Measurements from ENCODE around the gene ESYT1.

ESYT1 gene

GRCh38 chr12:56151672-56152131 is 23.6 kb downstream of the ESYT1 start:
- peak overlapping the region; percentile 73 for H3K4me3 ChIP-seq (ENCODE audit: low read depth, low read length)
- peak; percentile 69 for TF ChIP-seq CTCF (IDR thresholded peaks at IDR 0.05; ENCODE audit: borderline replicate concordance, insufficient read depth, low read depth, low read length)

GRCh38 chr12:56152132-56152755 is 24.2 kb downstream of the ESYT1 start, which contains the start of gene MYL6B:
Gene MYL6B, plus strand, starts transcription at chr12:56152587. Its CDS starts 1,332 bp downstream, at chr12:56153919.
- H3K4me3 ChIP-seq (ENCODE audit: low read depth, low read length): peak within 1 kb of the TSS; percentile 73
- TF ChIP-seq CTCF (IDR thresholded peaks at IDR 0.05; ENCODE audit: borderline replicate concordance, insufficient read depth, low read depth, low read length): no peak

GRCh38 chr12:56152756-56153677 is 24.9 kb downstream of the ESYT1 start:
- no peak for TF ChIP-seq CTCF (IDR thresholded peaks at IDR 0.05; ENCODE audit: borderline replicate concordance, insufficient read depth, low read depth, low read length)
- H3K4me3 ChIP-seq (ENCODE audit: low read depth, low read length): peak overlapping the region; percentile 73

GRCh38 chr12:56153678-56154065 is 25.6 kb downstream of the ESYT1 start:
- no peak overlapping the region for H3K4me3 ChIP-seq (ENCODE audit: low read depth, low read length)
- no peak for TF ChIP-seq CTCF (IDR thresholded peaks at IDR 0.05; ENCODE audit: borderline replicate concordance, insufficient read depth, low read depth, low read length)

GRCh38 chr12:56154246-56154771 is 26.2 kb downstream of the ESYT1 start:
- no peak for TF ChIP-seq CTCF (IDR thresholded peaks at IDR 0.05; ENCODE audit: borderline replicate concordance, insufficient read depth, low read depth, low read length)

GRCh38 chr12:56154818-56155217 is 26.8 kb downstream of the ESYT1 start:
- no peak overlapping the region for H3K4me3 ChIP-seq (ENCODE audit: low read depth, low read length)
- no peak for TF ChIP-seq CTCF (IDR thresholded peaks at IDR 0.05; ENCODE audit: borderline replicate concordance, insufficient read depth, low read depth, low read length)

More at GRCh38 chr12:56154246-56154771, 26.2 kb downstream of the ESYT1 start:
- H3K4me3 ChIP-seq (ENCODE audit: low read depth, low read length): no peak overlapping the region
